ENCODE data around the gene NMU.
A peak's percentile ranks its signal among the peaks of the same experiment; 100 is the strongest.
"Not testable (repeated sequence)": the region's sequence is repeated elsewhere in the genome, so short reads cannot be mapped to it uniquely, and the experiment has no call there.

Gene NMU, protein sequence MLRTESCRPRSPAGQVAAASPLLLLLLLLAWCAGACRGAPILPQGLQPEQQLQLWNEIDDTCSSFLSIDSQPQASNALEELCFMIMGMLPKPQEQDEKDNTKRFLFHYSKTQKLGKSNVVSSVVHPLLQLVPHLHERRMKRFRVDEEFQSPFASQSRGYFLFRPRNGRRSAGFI

DNA sequence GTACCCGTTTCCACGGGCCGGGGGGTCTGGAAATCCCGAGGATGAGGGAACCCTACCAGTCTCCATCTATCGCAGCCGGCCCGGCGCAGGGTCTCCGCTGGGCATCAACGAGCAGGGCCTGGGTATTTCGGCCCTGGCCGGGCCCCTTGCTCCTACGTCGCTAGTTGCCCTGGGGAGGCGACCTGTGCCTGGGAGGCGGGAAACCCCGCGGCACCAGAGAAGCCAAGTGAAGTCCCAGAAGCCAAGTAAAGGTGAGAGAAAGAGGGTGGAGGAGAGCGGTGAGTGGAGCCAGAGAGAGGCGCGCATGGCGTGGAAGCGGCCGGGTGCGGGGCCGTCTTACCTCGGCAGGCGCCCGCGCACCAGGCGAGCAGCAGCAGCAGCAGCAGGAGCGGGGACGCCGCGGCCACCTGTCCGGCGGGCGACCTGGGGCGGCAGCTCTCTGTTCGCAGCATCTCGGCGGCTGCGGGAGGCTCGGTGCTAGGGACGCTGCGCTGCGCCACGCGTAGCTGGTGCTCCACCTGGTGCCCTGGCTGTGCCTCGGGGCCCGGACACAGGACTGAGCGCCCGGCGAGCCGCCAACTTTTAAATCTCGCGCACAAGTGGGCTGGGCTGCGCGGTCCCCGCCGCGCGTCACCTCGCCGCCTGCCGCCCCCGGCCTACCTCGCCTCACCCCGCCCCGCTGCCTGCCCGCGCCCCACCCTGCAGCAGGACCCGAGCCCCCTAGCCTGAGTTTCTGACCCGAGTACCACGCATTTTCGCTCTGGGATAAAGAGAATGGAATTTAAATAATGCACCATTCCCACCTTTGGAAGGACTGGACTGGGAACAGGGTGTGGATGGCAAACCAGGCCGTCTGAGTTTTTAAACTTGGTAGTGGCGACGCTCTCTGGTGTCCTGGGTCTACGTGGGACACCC, at the start of gene NMU:
NMU (minus strand) TSS at position 558 of the 915 bp plus-strand sequence; CDS start at position 452, 106 bp downstream.
- DNase-seq, result peak in 27 of 42 donors; percentile 7 to 53 (median 21)
- intact Hi-C loops (cut with DNase I), result no loop called here

DNA sequence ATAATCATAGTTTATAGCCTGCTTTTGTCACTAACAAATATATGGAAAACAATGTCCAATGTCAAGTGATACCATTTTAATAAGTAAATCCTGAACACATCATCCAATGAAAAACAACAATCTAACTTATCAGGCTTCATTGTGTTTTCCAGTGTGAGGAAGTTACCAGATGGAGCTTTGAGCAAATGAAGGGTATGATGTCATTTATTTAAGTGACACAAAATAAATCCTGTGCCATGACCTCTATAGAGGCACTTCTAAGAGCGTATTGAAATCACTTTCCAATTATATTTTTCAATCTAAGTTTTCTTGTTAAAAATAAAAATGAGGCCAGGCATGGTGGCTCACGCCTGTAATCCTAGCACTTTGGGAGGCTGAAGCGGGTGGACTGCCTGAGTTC, 48.2 kb upstream of the NMU start:
- intact Hi-C loops (cut with DNase I), result no loop called here
- DNase-seq, result no peak

GRCh38 chr4:55682797-55683196, 46.7 kb upstream of the NMU start:
- intact Hi-C loops (cut with DNase I), result not testable (repeated sequence)

GRCh38 chr4:55682295-55682694, 46.2 kb upstream of the NMU start:
- DNase-seq, result no peak
- intact Hi-C loops (cut with DNase I), result no loop called here

More at GRCh38 chr4:55682797-55683196, 46.7 kb upstream of the NMU start:
- DNase-seq, result not testable (repeated sequence)

DNA sequence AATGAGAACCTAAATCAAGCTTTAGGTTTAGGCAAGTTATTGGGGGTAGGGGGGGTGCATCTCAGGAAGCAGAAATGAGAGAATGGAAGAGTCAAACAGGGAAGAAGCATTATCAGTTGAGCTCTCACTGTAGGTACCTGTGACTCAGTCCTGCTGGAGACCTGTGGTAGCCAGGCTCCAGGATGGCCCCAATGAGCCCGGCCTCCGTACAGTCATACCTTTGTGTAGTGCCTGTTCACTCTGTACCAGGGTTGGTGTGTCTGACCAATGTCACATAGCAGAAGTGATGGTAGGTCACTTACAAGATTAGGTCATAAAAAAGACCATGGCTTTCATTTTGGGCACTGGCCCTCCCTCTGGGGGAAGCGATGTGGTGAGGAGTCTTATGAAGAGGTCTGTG, 45.3 kb upstream of the NMU start:
- no peak for DNase-seq
- intact Hi-C loops (cut with DNase I), result no loop called here

GRCh38 chr4:55675196-55675793, 39.2 kb upstream of the NMU start:
- intact Hi-C loops (cut with DNase I), result no loop called here
- DNase-seq, result no peak

DNA sequence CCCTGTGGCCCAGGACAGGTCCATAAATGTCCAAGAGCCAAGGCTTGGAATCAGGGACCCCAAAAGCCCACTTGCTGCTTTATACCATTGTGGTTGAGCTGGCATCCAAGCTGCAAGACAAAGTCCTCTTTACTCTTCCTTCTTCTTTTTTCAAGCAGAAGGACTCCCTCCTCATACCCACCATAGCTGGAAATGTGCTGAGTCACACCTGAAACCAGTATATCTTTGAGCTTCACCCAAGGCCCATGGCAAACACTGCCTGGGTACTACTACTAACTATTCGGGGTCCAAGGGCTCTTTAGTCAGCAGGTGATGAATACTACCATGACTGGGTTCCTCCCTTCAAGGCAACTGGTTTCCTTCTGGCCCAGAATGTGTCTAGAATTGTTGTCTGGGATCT, 37.3 kb upstream of the NMU start:
- DNase-seq, result no peak
- intact Hi-C loops (cut with DNase I), result no loop called here

DNA sequence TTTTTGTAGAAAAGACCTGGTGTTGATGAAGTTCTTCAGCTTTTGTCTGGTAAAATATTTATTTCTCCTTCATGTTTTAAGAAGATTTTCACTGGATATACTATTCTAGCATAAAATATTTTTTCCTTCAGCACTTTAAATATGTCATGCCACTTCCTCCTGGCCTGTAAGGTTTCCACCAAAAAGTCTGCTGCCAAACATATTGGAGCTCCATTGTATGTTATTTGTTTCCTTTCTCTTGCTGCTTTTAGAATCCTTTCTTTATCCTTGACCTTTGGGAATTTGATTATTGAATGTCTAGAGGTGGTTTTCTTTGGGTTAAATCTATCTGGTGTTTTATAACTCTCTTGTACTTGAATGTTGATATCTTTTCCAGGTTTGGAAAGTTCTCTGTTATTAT, 35.6 kb upstream of the NMU start:
- DNase-seq, result no peak
- intact Hi-C loops (cut with DNase I), result no loop called here

GRCh38 chr4:55670695-55671094, 34.6 kb upstream of the NMU start:
- intact Hi-C loops (cut with DNase I), result no loop called here
- DNase-seq, result no peak

- intact Hi-C loops (cut with DNase I), result no loop called here
- no peak for DNase-seq
Observed at GRCh38 chr4:55668449-55668848, 32.4 kb upstream of the NMU start.

GRCh38 chr4:55666535-55666934, 30.4 kb upstream of the NMU start:
- intact Hi-C loops (cut with DNase I), result no loop called here

GRCh38 chr4:55663145-55663544, 27.0 kb upstream of the NMU start:
- intact Hi-C loops (cut with DNase I), result no loop called here
- no peak for DNase-seq

More at GRCh38 chr4:55666535-55666934, 30.4 kb upstream of the NMU start:
- DNase-seq, result no peak

- no peak for DNase-seq
- intact Hi-C loops (cut with DNase I), result no loop called here
Observed at GRCh38 chr4:55661398-55662056, 25.4 kb upstream of the NMU start.

GRCh38 chr4:55658657-55659056, 22.6 kb upstream of the NMU start:
- intact Hi-C loops (cut with DNase I), result no loop called here
- DNase-seq, result no peak

DNA sequence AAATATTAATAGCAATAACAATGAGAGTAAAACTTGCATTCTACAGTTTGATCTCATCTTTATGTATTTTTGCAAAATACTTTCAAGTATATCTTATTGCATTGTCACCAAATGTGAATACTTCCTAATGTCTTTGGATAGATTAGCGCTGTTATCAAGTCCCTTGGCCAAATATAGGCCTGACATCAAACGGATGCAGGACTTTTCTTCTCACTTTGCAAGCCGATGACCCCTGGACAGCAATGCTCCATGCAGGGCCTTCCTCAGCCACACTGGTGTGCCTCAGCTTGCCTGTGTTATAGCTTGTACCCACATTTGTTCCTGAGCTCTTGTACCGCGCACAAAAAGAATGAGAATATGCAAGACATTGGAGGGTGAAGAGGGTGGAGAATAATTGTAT, 18.0 kb upstream of the NMU start:
- DNase-seq, result no peak
- intact Hi-C loops (cut with DNase I), result no loop called here

- DNase-seq, result no peak
- intact Hi-C loops (cut with DNase I), result no loop called here
Observed at GRCh38 chr4:55650483-55650882, 14.4 kb upstream of the NMU start.

DNA sequence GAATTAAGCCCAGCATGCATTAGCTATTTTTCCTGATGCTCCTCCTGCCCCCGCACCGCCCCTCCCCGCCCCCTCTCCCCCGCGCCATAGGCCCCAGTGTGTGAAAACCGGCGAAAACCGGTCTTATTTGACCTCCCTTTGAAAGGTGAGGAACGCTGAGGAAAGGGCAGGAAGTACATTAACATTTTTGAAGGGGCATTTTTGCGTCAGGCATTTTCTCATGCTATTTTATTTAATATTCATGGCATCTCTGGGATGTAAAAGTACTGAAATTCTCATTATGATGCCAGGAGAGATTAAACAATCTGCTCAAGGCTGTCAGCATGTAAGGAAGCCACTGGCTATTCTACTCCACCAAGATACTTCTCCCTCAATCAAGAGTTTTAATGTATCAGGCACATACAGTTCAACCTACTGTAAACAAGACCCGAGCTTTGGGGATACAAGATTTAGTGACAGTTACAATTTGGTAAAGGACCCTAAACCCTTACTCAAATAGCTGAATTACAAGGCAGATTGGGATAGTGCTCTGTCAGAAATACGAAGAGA, 1.2 kb upstream of the NMU start:
- intact Hi-C loops (cut with DNase I), result no loop called here
- no peak for DNase-seq

DNA sequence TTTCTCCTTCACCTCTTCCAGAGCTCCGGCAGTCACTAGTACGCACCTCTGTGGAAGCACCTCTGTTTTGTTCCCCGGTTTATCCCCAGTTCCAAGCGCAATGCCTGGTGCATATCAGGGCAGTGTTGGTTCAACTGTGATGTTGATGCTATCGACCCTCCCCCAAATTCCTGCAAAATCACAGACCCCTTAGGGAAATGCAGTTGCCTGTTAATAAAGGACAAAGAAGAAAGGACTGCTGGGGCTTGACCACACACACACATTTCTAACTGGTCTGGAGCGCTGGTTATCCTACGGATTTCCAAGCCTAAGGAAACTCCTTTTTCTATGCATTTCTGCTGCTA, 530 bp upstream of the NMU start:
- no peak for DNase-seq
- intact Hi-C loops (cut with DNase I), result no loop called here

GRCh38 chr4:55635282-55635681, 816 bp downstream of the NMU start:
- no peak for DNase-seq
- intact Hi-C loops (cut with DNase I), result no loop called here
